ENCODE data around the gene RPTOR.

The RPTOR gene

GRCh38 chr17:80905586-80906230 lies 361.1 kb downstream of the RPTOR start:
- FAIRE-seq: no peak

DNA sequence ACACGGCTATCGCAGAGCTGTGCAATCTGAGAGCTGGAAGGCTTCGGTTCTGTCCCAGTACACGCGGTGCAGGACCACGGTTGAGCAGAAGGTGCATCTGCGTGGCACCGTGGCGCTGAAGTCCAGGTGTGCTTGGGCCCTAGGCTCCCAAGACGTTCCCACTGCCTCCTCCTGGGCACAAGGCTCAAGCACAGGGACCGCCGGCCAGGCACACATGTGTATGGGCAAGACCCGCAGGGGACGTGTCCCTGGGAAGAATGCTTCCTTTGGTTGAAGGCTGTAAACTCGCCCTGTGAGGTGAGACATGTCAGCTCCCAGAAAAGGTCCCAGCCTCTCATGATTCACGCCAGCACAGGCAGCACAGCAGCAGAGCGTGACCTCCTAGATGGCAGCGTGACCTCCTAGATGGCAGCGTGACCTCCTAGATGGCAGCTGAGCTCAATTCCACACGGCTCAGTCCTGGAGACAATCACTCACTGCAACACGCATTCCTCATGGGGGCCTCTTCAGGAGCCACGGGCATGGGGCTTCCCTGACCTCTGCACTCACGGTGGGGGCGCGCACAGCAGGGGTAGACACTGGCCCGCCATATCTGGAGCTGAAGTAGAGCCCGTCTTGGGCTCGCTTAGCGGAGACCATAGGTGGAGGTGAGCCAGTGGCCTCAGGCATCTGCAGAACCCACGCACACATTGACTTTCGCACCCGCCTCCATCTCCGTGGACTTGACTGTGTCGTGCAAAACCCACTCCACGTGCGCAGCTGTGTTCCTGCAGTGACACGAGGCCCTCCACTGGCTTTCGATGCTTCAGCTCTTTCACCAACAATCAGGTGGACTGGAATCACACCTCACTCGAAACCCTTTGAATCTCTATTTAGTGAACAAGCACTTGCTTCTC lies 362.0 kb downstream of the RPTOR start:
- no peak for FAIRE-seq

- no peak for FAIRE-seq
Measured at GRCh38 chr17:80907281-80907680, 362.6 kb downstream of the RPTOR start.

GRCh38 chr17:80908211-80908610 lies 363.6 kb downstream of the RPTOR start:
- FAIRE-seq: no peak

DNA sequence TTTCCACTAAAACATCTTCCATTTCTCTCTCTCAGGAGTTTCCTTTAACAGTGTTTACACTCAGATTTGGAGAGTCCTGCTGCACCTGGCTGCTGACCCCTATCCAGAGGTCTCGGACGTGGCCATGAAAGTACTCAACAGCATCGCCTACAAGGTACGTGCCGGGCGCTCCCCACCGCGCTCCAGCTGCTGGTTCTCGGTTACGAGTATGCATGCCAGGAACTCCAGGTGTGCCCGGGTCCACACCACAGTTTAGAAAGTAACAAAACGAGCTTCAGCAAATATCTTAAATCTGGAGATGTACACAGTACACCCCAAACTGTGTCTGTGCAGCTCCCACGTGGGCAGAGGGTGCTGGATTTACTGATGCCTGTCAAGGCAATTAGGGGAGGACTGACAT lies 364.1 kb downstream of the RPTOR start:
- no peak for FAIRE-seq

DNA sequence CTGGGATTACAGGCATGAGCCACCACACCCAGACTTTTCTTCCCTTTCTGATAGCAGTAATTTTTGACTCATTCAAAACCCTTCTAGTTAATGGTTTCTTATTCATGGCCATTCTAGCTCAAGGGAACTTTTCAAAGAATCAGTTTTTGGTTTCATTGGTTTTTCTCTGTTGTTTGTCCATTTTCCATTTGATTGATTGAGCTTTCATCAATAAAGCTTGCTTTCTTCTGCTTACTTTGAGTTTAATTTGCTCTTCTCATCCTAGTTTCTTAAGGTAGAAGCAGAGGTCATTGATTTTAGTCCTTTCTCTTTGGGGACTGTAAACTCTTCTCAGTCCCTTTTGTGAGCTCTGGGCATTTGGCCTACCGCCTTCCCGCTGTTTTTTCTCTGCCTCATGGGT lies 365.0 kb downstream of the RPTOR start:
- FAIRE-seq: no peak

DNA sequence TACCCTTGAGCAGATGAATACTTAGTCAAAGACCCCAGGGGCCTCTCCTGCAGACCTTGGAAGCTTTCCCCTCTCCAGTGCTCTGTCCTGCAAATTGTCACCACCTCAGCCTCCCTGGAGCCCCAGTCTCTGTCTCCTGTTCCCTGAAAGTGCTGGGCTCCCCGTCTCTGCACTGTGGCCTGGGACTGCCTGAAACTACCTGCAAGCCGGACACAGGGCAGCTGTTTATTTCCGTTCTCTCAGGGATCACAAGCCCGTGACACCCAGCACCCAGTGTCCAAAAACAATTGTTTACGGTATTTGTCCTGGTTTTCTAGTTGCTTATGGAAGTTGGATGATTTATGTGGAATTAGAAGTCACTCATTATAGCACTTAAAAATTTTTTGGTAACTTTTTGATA lies 365.4 kb downstream of the RPTOR start:
- FAIRE-seq: no peak

GRCh38 chr17:80912476-80912875 lies 367.8 kb downstream of the RPTOR start:
- FAIRE-seq: no peak

DNA sequence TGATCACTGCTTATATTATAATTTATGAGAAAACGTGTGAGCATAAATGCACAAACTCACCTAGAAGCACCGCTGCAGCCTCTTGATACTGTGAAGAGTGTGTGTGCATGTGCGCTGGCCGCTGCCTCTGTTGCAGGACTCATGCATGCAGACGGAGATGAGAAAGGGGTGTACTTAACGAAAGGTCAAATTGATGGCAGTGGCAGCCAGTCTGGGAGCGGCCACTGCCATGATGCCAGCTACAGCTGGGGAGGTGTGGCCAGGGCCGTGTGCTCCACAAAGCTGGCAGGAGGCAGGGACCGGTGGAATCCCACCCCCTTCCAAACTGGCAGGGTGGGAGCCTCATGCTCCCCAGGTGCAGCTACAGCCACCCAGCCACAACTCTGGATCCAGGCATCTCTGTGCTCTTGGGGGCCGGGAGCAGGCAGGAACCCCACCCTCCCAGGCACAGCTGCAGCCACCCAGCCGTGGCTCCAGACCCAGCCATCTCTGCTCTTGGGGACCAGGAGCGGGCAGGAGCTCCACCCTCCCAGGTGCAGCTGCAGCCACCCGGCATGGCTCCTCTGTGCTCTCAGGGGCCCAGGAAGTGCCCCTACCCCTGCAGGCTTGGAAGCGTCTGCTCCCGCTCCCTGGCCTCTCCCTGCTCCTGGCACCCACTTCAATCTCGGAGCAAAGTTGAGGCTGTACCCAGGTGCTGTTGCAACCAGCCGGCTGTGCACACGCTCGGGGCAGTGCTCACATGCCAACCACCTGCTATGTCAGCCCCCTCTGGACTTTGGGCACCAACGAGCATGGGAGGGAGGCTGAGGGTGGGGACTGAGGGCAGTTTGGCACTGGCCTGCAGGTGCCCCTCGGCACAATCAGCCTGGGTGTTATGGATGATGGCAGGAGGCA lies 369.5 kb downstream of the RPTOR start:
- FAIRE-seq: no peak

GRCh38 chr17:80916246-80916645 lies 371.6 kb downstream of the RPTOR start:
- no peak for FAIRE-seq

DNA sequence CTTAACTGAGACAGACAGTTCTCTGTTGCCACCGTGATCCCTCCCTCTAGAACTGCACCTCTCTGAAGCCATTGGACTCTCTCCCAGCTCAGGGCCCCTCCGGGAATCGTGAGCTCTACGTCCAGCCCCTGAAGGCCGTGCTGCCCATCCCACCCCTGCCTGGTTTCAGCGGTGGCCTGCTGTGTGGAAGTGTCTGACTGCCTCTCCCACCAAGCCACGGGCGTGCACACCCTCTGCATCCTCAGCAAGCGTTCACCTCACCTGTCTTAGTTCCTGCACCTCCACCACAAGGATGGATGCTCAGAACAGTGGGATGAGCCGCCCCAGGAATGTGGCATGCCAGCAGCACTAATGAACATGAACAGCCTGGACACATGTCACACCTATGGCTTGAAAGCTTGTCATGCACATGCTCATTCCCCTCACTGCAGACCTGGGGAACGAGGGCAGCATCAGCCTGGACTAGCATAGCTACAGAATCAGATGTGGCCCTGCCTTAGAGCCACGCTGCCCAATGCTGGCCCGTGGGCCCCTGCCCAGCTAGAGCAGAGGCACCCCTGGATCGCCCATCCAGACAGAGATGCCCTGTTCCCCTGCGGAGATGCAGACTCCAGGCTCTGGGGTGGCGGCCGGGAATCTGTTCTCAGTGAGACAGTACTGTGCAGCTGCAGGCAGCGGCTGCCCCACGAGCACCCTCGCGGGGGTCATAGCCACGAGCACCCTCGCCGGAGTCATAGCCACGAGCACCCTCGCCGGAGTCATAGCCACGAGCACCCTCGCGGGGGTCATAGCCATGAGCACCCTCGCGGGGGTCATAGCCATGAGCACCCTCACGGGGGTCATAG lies 373.3 kb downstream of the RPTOR start:
- no peak for FAIRE-seq

GRCh38 chr17:80918731-80919130 lies 374.1 kb downstream of the RPTOR start:
- FAIRE-seq: no peak

DNA sequence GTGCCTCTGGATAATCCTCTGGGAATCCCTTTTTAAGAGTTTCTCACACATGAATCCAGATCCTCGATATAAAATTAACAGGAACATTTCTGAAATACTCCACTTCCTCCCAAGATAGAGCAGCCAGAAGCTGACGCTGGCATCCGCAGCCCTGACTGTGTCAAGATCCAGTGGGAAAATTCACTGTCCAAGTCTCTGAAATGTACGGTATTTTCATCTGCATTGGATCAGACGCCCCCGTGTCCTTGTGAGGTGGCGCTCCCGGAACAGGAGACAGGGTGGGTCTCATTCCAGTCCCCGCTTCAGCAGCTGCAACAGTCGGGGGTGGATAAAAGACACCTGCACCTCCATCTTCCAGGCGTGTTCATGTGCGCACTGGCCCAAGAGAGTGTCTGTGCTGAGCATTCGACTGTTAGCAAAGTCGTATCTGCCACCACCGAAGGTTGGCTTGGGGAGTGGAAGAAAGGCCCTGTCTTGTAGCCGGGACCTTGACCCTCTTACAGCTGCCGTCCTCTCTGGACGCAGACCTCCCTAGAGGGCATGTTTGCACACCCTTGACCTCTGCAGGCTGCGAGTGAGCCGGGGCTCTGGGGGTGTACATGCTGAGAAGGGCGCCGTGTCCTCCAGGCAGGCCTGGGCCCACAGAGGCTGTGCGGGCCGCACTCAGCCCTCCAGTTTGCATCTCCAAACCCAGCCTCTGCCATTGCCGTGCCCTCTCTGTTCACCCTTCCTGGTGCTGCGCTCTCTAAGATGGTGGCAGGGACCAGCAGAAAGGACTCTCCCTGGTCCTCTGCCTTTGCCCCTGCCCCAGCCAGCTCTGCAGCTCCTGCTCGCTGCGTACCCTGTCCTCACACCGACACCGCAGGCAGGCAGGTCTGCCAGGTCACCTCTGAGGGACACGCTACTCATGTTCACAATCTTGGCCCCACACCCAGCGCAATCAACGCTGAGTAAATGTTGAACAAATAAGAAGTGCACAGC lies 375.0 kb downstream of the RPTOR start:
- FAIRE-seq: no peak

DNA sequence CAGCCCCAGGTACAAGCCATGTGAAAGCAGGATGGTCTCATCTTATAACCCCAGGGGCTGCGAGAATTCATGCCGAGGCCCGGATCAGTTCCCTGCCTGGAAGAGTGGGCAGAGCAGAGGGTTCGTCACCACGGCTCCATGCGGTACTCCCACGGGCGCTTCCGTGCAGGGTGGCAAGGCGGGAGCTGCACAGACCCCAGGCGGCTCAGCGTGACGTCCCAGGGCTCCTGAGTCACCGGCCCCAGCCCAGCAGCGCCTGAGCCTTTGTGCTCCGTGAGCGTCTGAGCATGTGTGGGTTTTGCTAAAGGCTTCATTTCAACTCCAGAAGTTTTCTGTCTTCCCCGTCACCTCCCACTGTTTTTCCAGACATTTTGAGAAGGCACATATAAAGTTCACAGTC lies 375.8 kb downstream of the RPTOR start:
- no peak for FAIRE-seq

GRCh38 chr17:80921159-80921558 lies 376.5 kb downstream of the RPTOR start:
- no peak for FAIRE-seq

DNA sequence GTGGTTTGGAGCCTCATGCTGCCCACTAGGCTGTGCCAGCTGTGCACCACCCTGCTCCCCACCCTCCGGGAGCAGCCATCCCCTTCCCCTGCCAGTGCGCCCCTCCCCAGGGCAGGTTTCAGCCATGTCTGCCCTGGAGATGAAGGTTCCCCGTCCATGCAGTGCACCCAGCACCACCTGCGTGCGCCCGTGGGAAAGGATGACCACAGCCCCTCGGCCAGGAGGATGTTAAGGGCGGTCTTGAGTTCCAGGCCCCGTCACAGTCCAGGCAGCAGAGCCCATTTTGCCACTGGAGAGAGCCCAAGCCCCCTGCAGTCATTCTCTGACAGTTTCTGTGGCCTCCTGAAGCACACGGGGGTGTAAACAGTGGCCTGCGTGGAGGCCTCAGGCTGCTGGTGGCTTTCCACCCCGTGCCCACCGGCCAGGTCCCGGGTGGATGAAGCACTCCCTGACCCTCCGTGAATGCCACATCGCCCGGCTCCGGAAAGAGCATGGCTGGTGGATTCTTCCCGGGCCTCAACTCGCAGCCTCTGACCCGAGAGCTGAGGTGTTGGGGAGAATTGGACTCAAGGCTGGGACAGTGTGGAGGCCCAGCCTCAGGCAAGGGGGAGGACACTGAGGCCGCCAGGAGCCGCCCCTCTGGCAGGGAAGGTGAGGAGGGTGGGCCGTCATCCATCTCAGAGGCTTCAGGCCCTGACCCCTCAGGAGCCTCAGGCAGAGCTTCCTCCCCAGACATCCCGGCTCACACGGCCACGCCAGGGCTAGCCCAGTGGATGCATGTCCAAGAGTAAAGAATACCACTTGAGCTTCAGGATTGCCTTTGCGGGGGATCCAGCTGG lies 377.3 kb downstream of the RPTOR start:
- no peak for FAIRE-seq

DNA sequence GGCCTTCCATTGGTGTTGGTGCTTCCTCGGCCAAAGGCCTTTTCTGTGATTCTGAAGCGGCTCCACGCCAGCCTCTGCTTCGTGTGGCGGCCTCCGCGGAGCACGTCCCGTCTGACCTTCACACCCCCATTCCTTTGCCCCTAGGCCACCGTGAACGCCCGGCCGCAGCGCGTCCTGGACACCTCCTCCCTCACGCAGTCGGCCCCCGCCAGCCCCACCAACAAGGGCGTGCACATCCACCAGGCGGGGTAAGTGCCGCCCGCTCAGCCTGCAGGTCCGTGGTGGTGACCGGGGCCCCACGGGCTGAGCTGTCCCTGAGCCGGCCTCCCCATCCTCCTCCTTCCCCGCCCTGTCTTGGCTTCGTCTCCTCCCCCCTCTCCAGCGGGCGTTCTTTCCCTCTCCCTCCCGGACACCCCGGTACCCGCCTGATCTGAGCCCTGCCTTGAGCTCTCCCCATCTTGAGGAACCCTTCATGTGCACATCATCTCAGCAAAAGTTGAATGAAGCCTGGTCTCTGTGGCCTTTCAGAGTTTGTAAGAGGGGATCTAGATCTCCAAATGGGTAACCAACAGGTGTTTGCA lies 378.0 kb downstream of the RPTOR start:
- FAIRE-seq: no peak

DNA sequence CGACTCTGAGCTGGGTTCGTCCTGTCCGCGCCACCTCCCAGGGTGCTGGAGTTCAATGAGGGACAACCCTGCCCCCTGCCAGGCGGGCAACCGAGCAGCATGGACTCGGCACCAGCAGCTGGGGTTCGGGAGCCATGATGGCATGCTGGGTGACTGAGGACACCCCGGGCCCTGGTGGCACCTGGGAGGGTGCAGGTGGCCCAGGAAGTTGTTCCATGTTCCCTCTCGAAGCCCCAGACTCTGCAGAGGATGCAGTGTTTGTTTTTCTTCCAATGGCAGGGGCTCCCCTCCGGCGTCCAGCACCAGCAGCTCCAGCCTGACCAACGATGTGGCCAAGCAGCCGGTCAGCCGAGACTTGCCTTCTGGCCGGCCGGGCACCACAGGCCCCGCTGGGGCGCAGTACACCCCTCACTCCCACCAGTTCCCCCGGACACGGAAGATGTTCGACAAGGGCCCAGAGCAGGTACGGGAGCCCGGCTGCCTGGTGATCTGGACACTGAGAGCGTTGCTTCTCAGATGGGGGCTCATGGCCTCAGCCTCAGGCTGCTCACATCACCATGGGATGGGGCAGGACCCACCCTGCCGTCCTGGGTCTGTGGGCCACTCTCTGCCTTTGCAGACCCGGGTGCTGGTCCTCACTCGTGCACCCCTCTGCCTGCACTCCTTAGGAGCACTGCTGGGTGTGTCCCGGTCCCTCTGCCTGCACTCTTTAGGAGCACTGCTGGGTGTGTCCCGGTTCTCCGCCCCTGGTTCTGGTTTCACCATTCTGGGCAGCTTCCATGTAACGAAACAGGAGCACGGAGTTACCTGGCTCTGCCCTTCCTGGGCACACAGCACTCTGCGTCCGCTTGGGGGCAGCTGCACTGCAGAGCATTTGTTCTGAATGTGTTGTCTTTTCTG lies 378.8 kb downstream of the RPTOR start:
- no peak for FAIRE-seq

Data from G401.6 (cell line).